Epithelial cell of prostate (primary cell): Measurements from ENCODE around the gene FAM187B.
"Not testable (repeated sequence)": the region's sequence is repeated elsewhere in the genome, so short reads cannot be mapped to it uniquely, and the experiment has no call there.

ENCODE experiments used
- DNase-seq: peaks from one replicate; pipeline ENCODE4 v3.0.0-alpha.2; 2011; ENCODE audit warnings: low read depth, low spot score
- H3K27ac ChIP-seq: fragments of 450-650 bp; 2 replicates; pipeline ENCODE4 v1.5.1; 2017; ENCODE audit warnings: mild to moderate bottlenecking

The FAM187B gene

GRCh38 chr19:35216016-35216832, 12.3 kb downstream of the FAM187B start:
- DNase-seq, result peak; percentile 31
- no peak overlapping the region for H3K27ac ChIP-seq

GRCh38 chr19:35214766-35215422, 13.6 kb downstream of the FAM187B start:
- no peak for DNase-seq
- H3K27ac ChIP-seq, result no peak overlapping the region

- peak overlapping the region; percentile 48 for H3K27ac ChIP-seq
- peak; percentile 76 for DNase-seq
Measured at GRCh38 chr19:35213663-35214632, 14.6 kb downstream of the FAM187B start.

GRCh38 chr19:35212241-35212640, 16.3 kb downstream of the FAM187B start:
- DNase-seq, result no peak
- no peak overlapping the region for H3K27ac ChIP-seq

- H3K27ac ChIP-seq, result no peak overlapping the region
- no peak for DNase-seq
Measured at GRCh38 chr19:35211545-35212230, 16.9 kb downstream of the FAM187B start.

GRCh38 chr19:35209646-35210045, 18.9 kb downstream of the FAM187B start:
- no peak overlapping the region for H3K27ac ChIP-seq
- DNase-seq, result no peak

GRCh38 chr19:35208121-35208520, 20.4 kb downstream of the FAM187B start:
- H3K27ac ChIP-seq, result no peak overlapping the region
- no peak for DNase-seq

GRCh38 chr19:35207391-35207871, 21.1 kb downstream of the FAM187B start:
- H3K27ac ChIP-seq, result no peak overlapping the region

GRCh38 chr19:35206855-35207254, 21.7 kb downstream of the FAM187B start:
- no peak for DNase-seq
- H3K27ac ChIP-seq, result no peak overlapping the region

More at GRCh38 chr19:35207391-35207871, 21.1 kb downstream of the FAM187B start:
- no peak for DNase-seq

GRCh38 chr19:35206379-35206778, 22.2 kb downstream of the FAM187B start:
- no peak overlapping the region for H3K27ac ChIP-seq
- no peak for DNase-seq

- no peak overlapping the region for H3K27ac ChIP-seq
- DNase-seq, result no peak
Measured at GRCh38 chr19:35205733-35206323, 22.7 kb downstream of the FAM187B start.

GRCh38 chr19:35204799-35205732, 23.5 kb downstream of the FAM187B start:
- DNase-seq, result no peak
- H3K27ac ChIP-seq, result no peak overlapping the region

- DNase-seq, result no peak
- no peak overlapping the region for H3K27ac ChIP-seq
Measured at GRCh38 chr19:35202722-35203688, 25.5 kb downstream of the FAM187B start.

GRCh38 chr19:35199481-35199880, 29.1 kb downstream of the FAM187B start:
- H3K27ac ChIP-seq, result no peak overlapping the region
- DNase-seq, result no peak

GRCh38 chr19:35196861-35197260, 31.7 kb downstream of the FAM187B start:
- not testable (repeated sequence) for DNase-seq, H3K27ac ChIP-seq

- no peak overlapping the region for H3K27ac ChIP-seq
- DNase-seq, result no peak
Measured at GRCh38 chr19:35195830-35196229, 32.7 kb downstream of the FAM187B start.
